Mucosa of descending colon (tissue), 3 donors: Measurements from ENCODE around the gene PNPLA7. TPM values are rescaled to one million over a fixed set of nuclear protein-coding genes. Genes with fewer than 3 reads are reported as not detected.
A peak's percentile ranks its signal among the peaks of the same experiment; 100 is the strongest.
"Not testable (repeated sequence)": the region's sequence is repeated elsewhere in the genome, so short reads cannot be mapped to it uniquely, and the experiment has no call there.

Experiments
- ATAC-seq: fragments of 200-7000 bp; cut with Tn5 transposase; one replicate; pipeline ENCODE4 v1.9.1; 2020; ENCODE audit warnings: mild to moderate bottlenecking, moderate library complexity
- DNase-seq, 3 donors: peaks; one replicate each; pipeline ENCODE4 v3.0.0-alpha.2; 2020
- H3K36me3 ChIP-seq: fragments of 200-600 bp; one replicate; pipeline ENCODE4 v1.8.0; 2021; ENCODE audit warnings: low read depth, mild to moderate bottlenecking
- H3K4me1 ChIP-seq: fragments of 200-600 bp; one replicate; pipeline ENCODE4 v1.8.0; 2021; ENCODE audit warnings: low read depth, mild to moderate bottlenecking
- H3K4me3 ChIP-seq: fragments of 200-600 bp; one replicate; pipeline ENCODE4 v1.8.0; 2021; ENCODE audit warnings: mild to moderate bottlenecking
- H3K9me3 ChIP-seq: fragments of 200-600 bp; one replicate; pipeline ENCODE4 v1.8.0; 2021; ENCODE audit warnings: mild to moderate bottlenecking
- intact Hi-C, 2 donors: fragments of 100-400 bp; cut with DNase I in 1 of 2; cut with micrococcal nuclease in 1 of 2; formaldehyde crosslinking; loops; one replicate each; pipeline versions ENCODE4 v1.11.0 to v1.11.1; 2022; cut with DNase I, micrococcal nuclease
- total RNA-seq, 3 donors: library from RNA; stranded (reverse); fragmentation: NEBNext Ultra II Directional in 2 of 3; extraction: Animal tissue kit (Norgen Biotek cat#: 25700) in 2 of 3; gene quantifications; one replicate each; pipeline versions ENCODE4 v1.2.1 to v1.2.4, GENCODE V29; 2021 to 2023
- TF ChIP-seq, protein P1 (sequence below): fragments of 200-600 bp; IDR thresholded peaks from one replicate; pipeline ENCODE4 v1.8.0; 2022; ENCODE audit warnings: antibody characterized with exemption, mild to moderate bottlenecking
- donor health status: DM: no; HTN: no; CAD: no; lungs with moderate emphysema.
- donor health status: DM: no; HTN: no; CAD: no.
- donor health status: DM: no; HTN: yes; CAD: no.

Gene PNPLA7
- total RNA-seq, 3 donors from 2014 or later: 16.7 to 27.4 (median 17.2) TPM

DNA sequence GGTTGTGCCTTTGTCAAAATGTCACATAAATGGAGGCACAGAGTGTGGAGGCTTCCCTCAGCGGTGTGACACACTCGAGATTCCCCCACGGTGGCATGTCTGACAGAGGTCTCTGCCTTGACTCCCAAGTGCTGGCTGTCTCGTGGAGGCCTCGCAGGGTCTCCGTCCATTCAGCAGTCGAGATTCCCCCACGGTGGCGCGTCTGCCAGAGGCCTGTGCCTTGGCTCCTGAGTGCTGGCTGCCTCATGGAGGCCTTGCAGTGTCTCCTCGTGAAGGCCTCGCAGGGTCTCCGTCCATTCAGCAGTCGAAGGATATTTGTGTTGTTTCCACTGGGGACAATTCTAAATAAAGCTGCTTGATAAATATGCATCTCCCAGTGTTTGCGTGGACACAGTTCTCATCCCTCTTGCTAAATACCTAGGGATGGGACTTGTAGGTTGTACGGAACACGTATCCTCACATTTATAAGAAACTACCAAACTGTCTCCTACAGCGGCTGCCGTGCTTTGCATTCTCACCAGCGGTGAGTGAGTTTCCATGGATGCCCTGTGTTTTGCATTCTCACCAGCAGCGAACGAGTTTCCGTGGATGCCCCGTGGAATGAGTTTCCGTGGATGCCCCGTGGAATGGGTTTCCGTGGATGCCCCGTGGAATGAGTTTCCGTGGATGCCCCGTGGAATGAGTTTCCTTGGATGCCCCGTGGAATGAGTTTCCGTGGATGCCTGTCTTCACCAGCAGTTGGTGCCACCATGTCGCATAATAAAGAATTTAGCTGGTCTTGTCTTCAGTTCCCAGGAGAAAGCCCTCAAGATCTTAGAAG, 25.8 kb downstream of the PNPLA7 start:
- H3K9me3 ChIP-seq: no peaks in the 10 kb centered on the region
- intact Hi-C loops: no loop called here
- H3K4me1 ChIP-seq: no peaks in the 10 kb centered on the region
- H3K4me3 ChIP-seq: no peak overlapping the region
- TF ChIP-seq, protein P1, sequence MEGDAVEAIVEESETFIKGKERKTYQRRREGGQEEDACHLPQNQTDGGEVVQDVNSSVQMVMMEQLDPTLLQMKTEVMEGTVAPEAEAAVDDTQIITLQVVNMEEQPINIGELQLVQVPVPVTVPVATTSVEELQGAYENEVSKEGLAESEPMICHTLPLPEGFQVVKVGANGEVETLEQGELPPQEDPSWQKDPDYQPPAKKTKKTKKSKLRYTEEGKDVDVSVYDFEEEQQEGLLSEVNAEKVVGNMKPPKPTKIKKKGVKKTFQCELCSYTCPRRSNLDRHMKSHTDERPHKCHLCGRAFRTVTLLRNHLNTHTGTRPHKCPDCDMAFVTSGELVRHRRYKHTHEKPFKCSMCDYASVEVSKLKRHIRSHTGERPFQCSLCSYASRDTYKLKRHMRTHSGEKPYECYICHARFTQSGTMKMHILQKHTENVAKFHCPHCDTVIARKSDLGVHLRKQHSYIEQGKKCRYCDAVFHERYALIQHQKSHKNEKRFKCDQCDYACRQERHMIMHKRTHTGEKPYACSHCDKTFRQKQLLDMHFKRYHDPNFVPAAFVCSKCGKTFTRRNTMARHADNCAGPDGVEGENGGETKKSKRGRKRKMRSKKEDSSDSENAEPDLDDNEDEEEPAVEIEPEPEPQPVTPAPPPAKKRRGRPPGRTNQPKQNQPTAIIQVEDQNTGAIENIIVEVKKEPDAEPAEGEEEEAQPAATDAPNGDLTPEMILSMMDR: no peak
- H3K36me3 ChIP-seq: no peaks in the 10 kb centered on the region
- DNase-seq (peak in 1 of 3 donors; percentile 44), ATAC-seq (no peak)

DNA sequence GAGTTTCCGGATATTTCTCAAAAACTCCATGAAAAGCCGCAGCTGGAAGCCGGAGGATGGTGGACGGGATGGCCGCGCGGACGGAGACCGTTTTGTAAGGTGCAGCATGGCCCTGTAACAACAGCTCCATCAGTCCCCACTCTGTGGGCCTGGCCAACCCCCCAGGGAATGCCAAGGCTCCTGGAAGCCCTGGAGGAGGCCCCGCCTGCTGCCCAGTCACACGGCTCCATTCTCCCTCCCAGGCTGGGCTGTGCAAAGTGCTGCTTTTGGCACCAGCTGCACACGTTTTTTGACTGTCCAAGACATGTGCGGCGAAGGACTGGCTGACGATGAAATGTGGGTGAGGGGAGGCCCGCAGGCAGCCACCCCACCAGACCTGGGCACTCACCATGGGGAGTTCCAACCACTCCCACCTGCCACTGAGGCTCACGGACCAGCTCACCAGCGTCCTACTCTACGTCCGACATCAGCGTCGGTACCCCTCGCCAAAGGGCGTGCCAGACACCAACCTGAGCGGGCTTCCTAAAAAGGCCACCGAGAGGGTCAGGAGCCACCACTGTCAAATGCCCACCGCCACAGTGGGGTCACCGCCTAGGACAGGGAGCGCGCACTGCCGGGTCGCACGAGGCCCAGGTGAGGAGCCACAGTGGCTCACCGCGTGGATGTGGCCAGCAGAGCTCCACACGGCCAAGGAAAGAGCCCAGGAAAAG, 27.3 kb downstream of the PNPLA7 start:
- Histone ChIP-seq H3K9me3 (no peaks in the 10 kb centered on the region), H3K4me1 (no peaks in the 10 kb centered on the region), H3K4me3 (no peak overlapping the region), H3K36me3 (no peaks in the 10 kb centered on the region)
- TF ChIP-seq, protein P1: no peak
- intact Hi-C loops: no loop called here
- ATAC-seq (no peak), DNase-seq (peak in 1 of 3 donors; percentile 41)

DNA sequence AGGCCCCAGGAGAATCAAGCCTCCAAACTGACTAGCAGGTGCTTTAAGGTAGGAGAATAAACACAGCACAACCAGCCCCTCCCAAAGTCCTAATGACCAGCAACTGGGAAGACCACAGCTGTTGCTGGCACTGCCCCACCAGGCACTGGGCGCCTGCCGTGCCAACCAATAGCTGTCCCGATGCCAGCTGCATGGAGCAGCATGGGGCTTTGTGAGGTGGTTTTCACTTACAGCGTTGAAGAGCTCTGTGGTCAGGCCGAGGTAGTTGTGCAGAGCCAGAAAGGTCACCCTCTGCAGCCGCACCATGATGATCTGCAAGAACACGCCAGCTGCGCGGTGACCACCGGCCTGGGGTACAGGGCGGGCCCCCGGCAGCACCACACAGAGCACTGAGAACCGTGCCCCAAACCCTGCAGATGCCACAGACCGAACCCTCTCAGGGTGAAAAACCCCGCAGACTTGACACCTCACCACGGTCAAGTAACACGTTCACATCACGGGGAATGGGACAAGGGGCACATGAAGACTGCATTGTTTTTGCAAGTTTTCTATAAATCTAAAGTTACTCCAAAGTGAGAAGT, 28.7 kb downstream of the PNPLA7 start:
- H3K36me3 ChIP-seq: no peaks in the 10 kb centered on the region
- TF ChIP-seq, protein P1: no peak
- no peak overlapping the region for H3K4me3 ChIP-seq
- DNase-seq (peak in 1 of 3 donors; percentile 25), ATAC-seq (no peak)
- no peaks in the 10 kb centered on the region for H3K9me3 ChIP-seq
- intact Hi-C loops: no loop called here
- no peaks in the 10 kb centered on the region for H3K4me1 ChIP-seq

DNA sequence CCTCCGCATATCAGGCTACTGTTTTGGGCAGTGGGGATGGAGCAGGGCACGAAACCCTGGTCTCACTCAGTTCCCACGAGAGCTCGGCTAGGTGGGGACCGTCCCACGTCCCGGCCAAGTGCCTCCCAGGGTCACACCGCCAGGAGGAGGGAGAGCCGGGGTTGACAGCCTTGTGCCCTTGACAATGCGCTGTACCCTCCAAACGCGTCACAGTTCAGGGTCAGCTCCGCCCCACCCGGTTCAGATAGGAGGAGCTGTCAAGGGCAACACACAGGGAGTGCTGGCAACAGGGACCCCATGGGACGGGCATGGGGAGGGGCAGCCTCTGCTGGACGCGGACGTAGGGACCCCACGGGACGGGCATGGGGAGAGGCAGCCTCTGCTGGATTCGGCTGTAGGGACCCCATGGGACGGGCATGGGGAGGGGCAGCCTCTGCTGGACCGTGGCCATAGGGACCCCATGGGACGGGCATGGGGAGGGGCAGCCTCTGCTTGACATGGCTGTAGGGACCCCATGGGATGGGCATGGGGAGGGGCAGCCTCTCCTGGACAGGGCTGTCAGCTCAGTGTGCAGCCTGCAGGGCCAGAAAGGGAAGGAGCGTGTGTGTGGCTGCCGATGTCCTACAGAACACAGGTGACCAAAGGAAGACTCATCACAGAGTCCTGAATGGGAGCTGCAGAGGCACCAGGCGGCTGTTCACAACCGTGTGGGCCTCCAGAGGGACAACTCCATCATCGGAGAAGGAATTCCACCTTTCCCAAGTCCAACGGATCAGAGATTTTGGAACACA, 29.4 kb downstream of the PNPLA7 start:
- no peaks in the 10 kb centered on the region for H3K36me3 ChIP-seq
- intact Hi-C loops: no loop called here
- no peaks in the 10 kb centered on the region for H3K4me1 ChIP-seq
- ATAC-seq: no peak
- TF ChIP-seq, protein P1: no peak
- no peak overlapping the region for H3K4me3 ChIP-seq
- H3K9me3 ChIP-seq: no peaks in the 10 kb centered on the region
- DNase-seq: peak in 1 of 3 donors; percentile 29

DNA sequence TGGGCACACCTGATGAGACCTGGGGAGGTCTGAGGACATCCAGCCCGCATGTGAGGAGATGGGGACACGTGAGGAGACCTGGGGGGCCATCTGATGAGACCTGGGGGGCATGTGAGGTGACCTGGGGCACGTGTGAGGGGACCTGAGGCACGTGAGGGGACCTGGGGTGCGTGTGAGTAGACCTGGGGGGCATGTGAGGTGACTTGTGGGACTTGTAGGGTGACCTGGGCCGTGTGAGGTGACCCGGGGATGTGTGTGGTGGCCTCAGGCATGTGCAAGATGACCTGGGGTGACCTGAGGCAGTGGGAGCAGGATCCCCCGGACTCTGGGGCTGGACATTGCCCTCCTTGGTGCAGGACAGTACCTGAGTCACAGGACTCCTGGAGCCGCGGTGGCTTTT, 30.6 kb downstream of the PNPLA7 start:
- H3K9me3 ChIP-seq: no peaks in the 10 kb centered on the region
- intact Hi-C loops: no loop called here
- no peak for ATAC-seq
- no peaks in the 10 kb centered on the region for H3K36me3 ChIP-seq
- H3K4me3 ChIP-seq: no peak overlapping the region
- peak in 1 of 3 donors; percentile 37 for DNase-seq
- TF ChIP-seq, protein P1: no peak
- no peaks in the 10 kb centered on the region for H3K4me1 ChIP-seq

DNA sequence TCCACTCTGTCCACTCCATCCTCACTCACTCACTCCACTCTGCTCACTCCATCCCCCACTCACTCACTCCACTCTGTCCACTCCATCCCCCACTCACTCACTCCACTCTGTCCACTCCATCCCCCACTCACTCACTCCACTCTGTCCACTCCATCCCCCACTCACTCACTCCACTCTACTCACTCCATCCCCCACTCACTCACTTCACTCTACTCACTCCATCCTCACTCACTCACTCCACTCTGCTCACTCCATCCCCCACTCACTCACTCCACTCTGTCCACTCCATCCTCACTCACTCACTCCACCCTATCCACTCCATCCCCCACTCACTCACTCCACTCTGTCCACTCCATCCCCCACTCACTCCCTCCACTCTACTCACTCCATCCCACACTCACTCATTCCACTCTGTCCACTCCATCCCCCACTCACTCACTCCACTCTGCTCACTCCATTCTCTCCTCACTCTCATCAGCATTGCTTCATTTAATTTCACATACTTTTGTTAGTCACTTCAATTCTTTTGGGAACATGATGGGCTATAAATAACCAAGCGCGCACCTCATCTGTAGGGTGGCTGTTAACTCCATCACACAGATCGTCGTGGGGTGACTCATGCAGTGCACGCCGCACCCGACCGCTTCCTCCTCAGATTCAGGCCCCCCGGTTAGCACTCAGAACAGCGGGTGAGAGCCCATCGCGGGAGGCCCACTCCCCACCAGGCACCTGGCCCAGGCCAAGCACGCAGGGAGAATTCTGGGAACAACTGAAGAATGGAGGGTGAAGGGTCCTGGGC, 31.3 kb downstream of the PNPLA7 start:
- not testable (repeated sequence) for ATAC-seq

More for the DNA sequence above, 31.3 kb downstream of the PNPLA7 start:
- DNase-seq: peak in 1 of 3 donors; percentile 19
- intact Hi-C loops, H3K36me3 ChIP-seq, H3K9me3 ChIP-seq, H3K4me1 ChIP-seq, H3K4me3 ChIP-seq: not testable (repeated sequence)
